Nephron (organoid): ENCODE results near the gene FAM222A.

Source experiments
- H3K27ac Mint-ChIP-seq, 3 experiments: 2 replicates each; pipeline ENCODE4 v1.8.0; 2020; ENCODE audit warnings: mixed read lengths in 3 of 3, mild to moderate bottlenecking in 2 of 3, moderate library complexity in 1 of 3
- H3K27me3 Mint-ChIP-seq: 2 replicates; pipeline ENCODE4 v1.8.0; 2021; ENCODE audit warnings: low read depth, mild to moderate bottlenecking, moderate library complexity, mixed read lengths
- H3K36me3 Mint-ChIP-seq: 2 replicates; pipeline ENCODE4 v1.8.0; 2020; ENCODE audit warnings: low read depth, mixed read lengths
- H3K4me1 Mint-ChIP-seq: 2 replicates; pipeline ENCODE4 v1.8.0; 2020; ENCODE audit warnings: mixed read lengths
- H3K4me3 Mint-ChIP-seq, 3 experiments: 2 replicates each; pipeline ENCODE4 v1.8.0; 2020; ENCODE audit warnings: mild to moderate bottlenecking in 3 of 3, mixed read lengths in 3 of 3, moderate library complexity in 2 of 3
- H3K9me3 Mint-ChIP-seq: 2 replicates; pipeline ENCODE4 v1.8.0; 2020; ENCODE audit warnings: mixed read lengths
- CTCF ChIP-seq, 3 experiments: fragments of 200-600 bp; sonication (generic); IDR thresholded peaks; one replicate each; pipeline ENCODE4 v1.5.0; 2021; ENCODE audit warnings: antibody characterized with exemption in 3 of 3; ENCODE audit not compliant: unreplicated experiment in 3 of 3

Gene FAM222A

DNA sequence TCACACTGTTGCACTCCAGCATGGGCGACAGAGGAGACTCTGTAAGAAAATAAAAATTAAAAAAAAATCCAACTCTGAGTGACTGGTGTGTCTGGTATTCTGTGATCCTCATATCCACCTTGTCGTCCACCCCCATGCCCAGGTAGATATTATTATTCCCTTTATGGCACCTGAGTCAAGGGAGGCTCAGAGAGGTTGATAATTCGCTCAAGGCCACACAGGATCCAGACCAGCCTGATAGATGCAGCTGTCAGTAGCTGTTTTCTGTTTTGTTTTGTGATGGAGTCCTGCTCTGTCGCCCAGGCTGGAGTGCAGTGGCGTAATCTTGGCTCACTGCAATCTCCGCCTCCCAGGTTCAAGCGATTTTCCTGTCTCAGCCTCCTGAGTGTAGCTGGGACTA is 14.8 kb upstream of the FAM222A start:
- Mint-ChIP-seq H3K27ac (no peak overlapping the region), H3K4me3 (no peak overlapping the region), H3K4me1 (peaks cover 21% of the 10 kb centered on the region), H3K9me3 (no peaks in the 10 kb centered on the region), H3K36me3 (no peaks in the 10 kb centered on the region), H3K27me3 (peaks cover 25% of the 10 kb centered on the region)
- TF ChIP-seq CTCF (IDR thresholded peaks at IDR 0.05; ENCODE audit: unreplicated experiment in 3 of 3) = no peak

DNA sequence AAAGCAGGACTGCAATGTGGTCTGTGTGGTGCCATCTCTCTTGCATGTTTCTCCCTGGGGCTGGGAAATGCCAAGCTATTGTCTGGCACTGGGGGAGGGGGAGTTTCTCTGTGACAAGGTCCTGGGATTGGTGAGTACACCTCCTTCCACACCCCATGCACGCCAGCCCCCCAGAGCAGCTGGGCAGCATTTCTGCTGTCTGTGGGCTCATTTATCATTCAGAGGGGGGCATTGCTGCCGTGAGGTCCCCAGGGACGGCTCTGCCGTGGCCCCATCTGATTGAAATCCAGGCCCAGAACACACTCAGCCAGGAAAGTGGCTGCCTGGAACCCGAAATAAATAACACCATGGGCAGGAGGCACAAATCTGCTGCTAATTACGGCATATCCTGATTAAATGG is 12.6 kb upstream of the FAM222A start:
- no peaks in the 10 kb centered on the region for H3K36me3 Mint-ChIP-seq
- H3K4me3 Mint-ChIP-seq = no peak overlapping the region
- peaks cover 7% of the 10 kb centered on the region for H3K4me1 Mint-ChIP-seq
- H3K9me3 Mint-ChIP-seq = no peaks in the 10 kb centered on the region
- no peak overlapping the region for H3K27ac Mint-ChIP-seq
- TF ChIP-seq CTCF (IDR thresholded peaks at IDR 0.05; ENCODE audit: unreplicated experiment in 3 of 3) = no peak
- H3K27me3 Mint-ChIP-seq = peaks cover 24% of the 10 kb centered on the region

DNA sequence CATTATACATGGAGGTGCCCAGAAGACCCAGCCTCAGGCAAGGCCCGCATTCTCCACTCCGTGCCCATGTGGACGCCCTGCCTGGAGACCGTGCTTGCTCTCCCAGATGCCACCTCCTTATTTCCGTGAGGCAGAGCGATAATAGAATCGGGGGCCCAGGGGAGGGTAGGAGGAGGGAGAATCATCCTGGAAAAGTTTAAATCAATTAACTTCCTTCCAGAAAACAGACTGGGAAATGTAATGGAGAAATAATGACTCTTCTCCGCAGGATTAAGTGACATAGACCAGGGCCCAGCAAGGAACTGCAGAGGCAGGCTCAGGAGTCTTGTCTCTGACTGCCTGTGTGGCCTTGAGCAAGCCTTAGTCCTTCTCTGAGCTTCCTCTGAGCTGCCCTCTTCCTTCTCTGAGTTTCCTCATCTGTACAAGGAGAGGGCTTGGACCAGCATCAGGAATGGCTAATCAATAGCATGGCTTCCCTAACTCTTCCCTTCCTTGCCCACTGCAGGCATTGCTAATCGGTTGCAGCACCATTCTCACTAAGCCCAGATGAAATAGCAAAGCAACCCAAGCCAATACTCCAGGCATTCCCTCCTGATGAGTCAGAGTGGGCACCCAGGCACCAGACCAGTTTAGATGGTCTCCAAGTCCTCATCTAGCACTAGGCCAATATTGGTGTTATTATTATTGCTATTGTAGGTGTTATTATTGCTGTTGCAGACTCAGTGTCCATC is 11.3 kb upstream of the FAM222A start:
- H3K9me3 Mint-ChIP-seq = no peaks in the 10 kb centered on the region
- no peak overlapping the region for H3K4me3 Mint-ChIP-seq
- peaks cover 23% of the 10 kb centered on the region for H3K27me3 Mint-ChIP-seq
- peaks cover 7% of the 10 kb centered on the region for H3K4me1 Mint-ChIP-seq
- no peak for TF ChIP-seq CTCF (IDR thresholded peaks at IDR 0.05; ENCODE audit: unreplicated experiment in 3 of 3)
- H3K27ac Mint-ChIP-seq = no peak overlapping the region
- H3K36me3 Mint-ChIP-seq = no peaks in the 10 kb centered on the region

- peaks cover 14% of the 10 kb centered on the region for H3K27me3 Mint-ChIP-seq
- peaks cover 8% of the 10 kb centered on the region for H3K4me1 Mint-ChIP-seq
- no peak for TF ChIP-seq CTCF (IDR thresholded peaks at IDR 0.05; ENCODE audit: unreplicated experiment in 3 of 3)
- H3K36me3 Mint-ChIP-seq = no peaks in the 10 kb centered on the region
- H3K4me3 Mint-ChIP-seq = no peak overlapping the region
- H3K27ac Mint-ChIP-seq = no peak overlapping the region
- no peaks in the 10 kb centered on the region for H3K9me3 Mint-ChIP-seq
These were observed 9.9 kb upstream of the FAM222A start for GRCh38 chr12:109703684-109704083.

DNA sequence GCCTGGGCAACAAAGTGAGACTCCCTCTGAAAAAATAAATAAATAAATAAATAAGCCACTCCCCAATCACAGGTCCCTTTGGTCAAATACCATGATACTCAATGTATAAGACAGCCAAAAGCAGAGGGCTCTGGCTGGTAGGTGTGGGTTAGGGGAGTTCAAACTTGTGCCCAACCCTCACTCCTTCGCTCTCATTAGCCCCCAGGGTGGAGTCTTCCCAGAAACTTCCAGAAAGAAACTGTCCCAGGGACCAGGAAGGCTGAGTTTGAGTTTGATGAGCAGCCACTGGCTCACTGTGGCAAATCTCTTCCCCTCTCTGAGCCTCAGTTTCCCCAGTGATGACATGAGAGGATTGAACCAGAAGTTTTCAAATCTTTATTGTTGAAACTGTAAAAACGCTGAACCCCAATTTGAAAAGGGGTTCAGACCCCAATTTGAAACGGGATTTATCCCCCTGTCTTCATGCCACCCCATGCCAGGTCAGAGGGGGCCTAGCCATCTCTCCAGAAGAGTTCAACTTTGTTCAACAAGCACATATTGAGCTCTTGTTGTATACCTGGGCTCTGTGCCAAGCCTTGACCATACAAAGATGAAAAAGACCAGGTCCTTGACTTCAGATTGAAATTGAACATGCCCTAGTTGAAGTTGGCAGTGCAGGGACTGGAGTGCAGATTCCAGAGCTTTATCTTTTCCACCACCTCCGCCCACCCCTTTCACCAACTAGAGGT is 9.1 kb upstream of the FAM222A start:
- Mint-ChIP-seq H3K27me3 (peaks cover 17% of the 10 kb centered on the region), H3K9me3 (no peaks in the 10 kb centered on the region), H3K27ac (no peak overlapping the region), H3K36me3 (no peaks in the 10 kb centered on the region), H3K4me1 (peaks cover 8% of the 10 kb centered on the region), H3K4me3 (no peak overlapping the region)
- no peak for TF ChIP-seq CTCF (IDR thresholded peaks at IDR 0.05; ENCODE audit: unreplicated experiment in 3 of 3)
